Transverse colon (tissue), 4 donors: ENCODE measurements around the gene ALOX15. TPM values are rescaled to one million over a fixed set of nuclear protein-coding genes. Genes with fewer than 3 reads are reported as not detected.

Experiments
- DNase-seq: peaks from one replicate; pipeline ENCODE4 v3.0.0-alpha.2; 2019
- H3K27ac ChIP-seq, 4 donors: fragments of 200-600 bp; sonication (generic); 2 replicates each; pipeline ENCODE4 v1.5.1; 2016 to 2018; ENCODE audit warnings: inconsistent platforms in 4 of 4
- H3K27me3 ChIP-seq: fragments of 200-600 bp; sonication (generic); 2 replicates; pipeline ENCODE4 v1.5.1; 2017; ENCODE audit warnings: inconsistent platforms
- H3K36me3 ChIP-seq, 4 donors: fragments of 200-600 bp; sonication (generic); 2 replicates each; pipeline ENCODE4 v1.5.1; 2017 to 2019; ENCODE audit warnings: inconsistent platforms in 4 of 4
- H3K4me1 ChIP-seq, 4 donors: fragments of 200-600 bp; sonication (generic); 2 replicates each; pipeline ENCODE4 v1.5.1; 2017 to 2020; ENCODE audit warnings: inconsistent platforms in 4 of 4
- H3K4me3 ChIP-seq, 4 donors: fragments of 200-600 bp; sonication (generic); 1 replicate in 1 of 4; 2 replicates in 3 of 4; pipeline versions ENCODE4 v1.5.1 to v1.6.1; 2017 to 2019; ENCODE audit warnings: inconsistent platforms in 4 of 4
- H3K9me3 ChIP-seq, 2 donors: fragments of 200-600 bp; sonication (generic); 2 replicates each; pipeline ENCODE4 v1.5.1; 2017 to 2019; ENCODE audit warnings: inconsistent platforms in 2 of 2
- EP300 ChIP-seq: sonication (generic); formaldehyde crosslinking; IDR thresholded peaks from one replicate; pipeline ENCODE4 v1.6.1; 2017; ENCODE audit warnings: antibody characterized with exemption, low read depth
- POLR2A ChIP-seq: fragments of 450-650 bp; IDR thresholded peaks from one replicate; pipeline ENCODE4 v1.6.1; 2016; ENCODE audit warnings: antibody characterized with exemption, mild to moderate bottlenecking, moderate library complexity
- POLR2AphosphoS5 ChIP-seq, 3 donors: sonication (generic); formaldehyde crosslinking; IDR thresholded peaks; one replicate each; pipeline ENCODE4 v1.6.1; 2016; ENCODE audit warnings: antibody characterized with exemption in 3 of 3
- WGBS, 2 donors: methylation state at CpG; one replicate each; pipeline ENCODE4 v1.1.5; 2018; ENCODE audit warnings: low coverage in 1 of 2; 5-methylcytosine and 5-hydroxymethylcytosine counted together
- in situ Hi-C, 4 donors: fragments of 200-750 bp; cut with MboI; loops; one replicate each; pipeline versions ENCODE4 v1.15.0 to v1.15.1; 2017; ENCODE audit warnings: low sequenced_read_pairs in 3 of 4, low pct_ligation_motif_present in 1 of 4, low pct_unique_long_range_greater_than_20kb in 1 of 4
- intact Hi-C: fragments of 100-400 bp; cut with DNase I; formaldehyde crosslinking; loops from one replicate; pipeline ENCODE4 v1.15.1; 2023; ENCODE audit warnings: low total_unique reads
- total RNA-seq, 4 donors: library from RNA; depleted of rRNA; stranded (reverse); fragments of >200 nt; gene quantifications; one replicate each; pipeline ENCODE4 v1.1.0, GENCODE V29; 2016
- TF ChIP-seq, protein P1 (sequence below), 5 experiments: fragments of 200-600 bp in 3 of 5; fragments of 450-650 bp in 2 of 5; sonication (generic) in 3 of 5; IDR thresholded peaks; 1 replicate in 2 of 5; 2 replicates in 3 of 5; pipeline ENCODE4 v1.5.1; 2016 to 2017; ENCODE audit warnings: antibody characterized with exemption in 5 of 5, inconsistent platforms in 3 of 5, mild to moderate bottlenecking in 2 of 5, moderate library complexity in 1 of 5

The ALOX15 gene
- total RNA-seq, 4 donors from 2014 or later, result 0.41 to 0.48 TPM; not detected in 2

DNA sequence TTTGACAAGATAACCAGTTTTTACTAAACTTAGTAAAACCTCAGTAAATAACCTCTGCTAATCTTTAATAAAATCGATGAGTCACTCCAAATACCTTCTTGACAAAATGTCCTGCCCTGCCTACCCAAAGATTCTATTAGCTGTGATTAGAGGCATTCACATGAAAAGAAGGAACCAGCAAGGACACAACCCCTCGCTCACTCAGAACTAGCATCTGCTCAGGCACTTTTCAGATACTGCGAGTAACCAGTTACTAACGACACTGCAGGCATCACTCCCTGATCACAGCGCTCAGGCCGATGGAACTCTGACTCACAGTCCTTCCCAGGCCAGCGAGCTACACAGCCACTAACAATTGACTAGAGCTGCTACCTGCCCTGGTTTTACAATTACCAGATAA is 38.2 kb upstream of the ALOX15 start:
- in situ Hi-C loops, result no loop called here
- intact Hi-C loops, result no loop called here
- no peak for DNase-seq
- Histone ChIP-seq H3K27me3 (no peaks in the 10 kb centered on the region), H3K9me3 (no peaks in the 10 kb centered on the region), H3K4me3 (no peak overlapping the region), H3K36me3 (peaks cover 0 to 50% (median 22%) of the 10 kb centered on the region in 4 donors), H3K4me1 (no peaks in the 10 kb centered on the region), H3K27ac (no peak overlapping the region)
- 86 to 92% methylated on average over 1 to 7 of the region's 7 CpGs for WGBS, 2 donors
- TF ChIP-seq EP300, result no peak
- TF ChIP-seq, protein P1, sequence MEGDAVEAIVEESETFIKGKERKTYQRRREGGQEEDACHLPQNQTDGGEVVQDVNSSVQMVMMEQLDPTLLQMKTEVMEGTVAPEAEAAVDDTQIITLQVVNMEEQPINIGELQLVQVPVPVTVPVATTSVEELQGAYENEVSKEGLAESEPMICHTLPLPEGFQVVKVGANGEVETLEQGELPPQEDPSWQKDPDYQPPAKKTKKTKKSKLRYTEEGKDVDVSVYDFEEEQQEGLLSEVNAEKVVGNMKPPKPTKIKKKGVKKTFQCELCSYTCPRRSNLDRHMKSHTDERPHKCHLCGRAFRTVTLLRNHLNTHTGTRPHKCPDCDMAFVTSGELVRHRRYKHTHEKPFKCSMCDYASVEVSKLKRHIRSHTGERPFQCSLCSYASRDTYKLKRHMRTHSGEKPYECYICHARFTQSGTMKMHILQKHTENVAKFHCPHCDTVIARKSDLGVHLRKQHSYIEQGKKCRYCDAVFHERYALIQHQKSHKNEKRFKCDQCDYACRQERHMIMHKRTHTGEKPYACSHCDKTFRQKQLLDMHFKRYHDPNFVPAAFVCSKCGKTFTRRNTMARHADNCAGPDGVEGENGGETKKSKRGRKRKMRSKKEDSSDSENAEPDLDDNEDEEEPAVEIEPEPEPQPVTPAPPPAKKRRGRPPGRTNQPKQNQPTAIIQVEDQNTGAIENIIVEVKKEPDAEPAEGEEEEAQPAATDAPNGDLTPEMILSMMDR (IDR thresholded peaks at IDR 0.05), result no peak
- TF ChIP-seq POLR2A, result no peak
- TF ChIP-seq POLR2AphosphoS5 (IDR thresholded peaks at IDR 0.05), result no peak

DNA sequence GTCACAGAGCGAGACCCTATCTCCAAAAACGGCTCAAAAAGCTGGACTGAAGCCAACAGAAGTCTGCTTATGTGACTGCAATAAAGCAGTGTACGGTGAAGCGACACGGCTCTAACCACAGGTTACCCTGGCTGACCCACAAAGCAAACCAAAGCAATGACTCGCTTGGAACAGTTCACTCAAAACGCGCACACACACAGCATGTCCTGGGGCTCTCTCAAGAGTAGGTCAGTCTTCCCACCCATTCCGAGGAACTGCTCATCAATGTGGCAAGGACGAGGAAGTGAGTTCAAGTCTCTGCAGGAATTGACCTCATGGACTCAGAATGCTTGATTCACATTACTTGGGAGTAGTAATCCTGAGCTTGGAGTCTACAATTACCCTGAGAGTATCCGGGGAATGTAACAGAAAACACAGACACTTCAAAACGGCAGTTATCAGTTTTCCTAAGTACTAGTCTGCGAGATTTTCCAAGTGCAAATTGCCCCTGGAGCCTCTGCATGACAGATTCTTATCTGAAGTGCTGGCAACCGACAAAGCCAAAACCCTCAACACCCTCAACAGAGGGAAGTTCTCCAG is 37.1 kb upstream of the ALOX15 start:
- DNase-seq, result no peak
- Histone ChIP-seq H3K9me3 (no peaks in the 10 kb centered on the region), H3K4me1 (no peaks in the 10 kb centered on the region), H3K36me3 (peaks cover 0 to 59% (median 27%) of the 10 kb centered on the region in 4 donors), H3K27ac (no peak overlapping the region), H3K27me3 (no peaks in the 10 kb centered on the region), H3K4me3 (no peak overlapping the region)
- intact Hi-C loops, result no loop called here
- WGBS, 2 donors, result 60 to 61% methylated on average over 2 to 14 of the region's 14 CpGs
- in situ Hi-C loops, result no loop called here
- no peak for TF ChIP-seq EP300
- no peak for TF ChIP-seq POLR2AphosphoS5 (IDR thresholded peaks at IDR 0.05)
- TF ChIP-seq, protein P1 (IDR thresholded peaks at IDR 0.05), result no peak

DNA sequence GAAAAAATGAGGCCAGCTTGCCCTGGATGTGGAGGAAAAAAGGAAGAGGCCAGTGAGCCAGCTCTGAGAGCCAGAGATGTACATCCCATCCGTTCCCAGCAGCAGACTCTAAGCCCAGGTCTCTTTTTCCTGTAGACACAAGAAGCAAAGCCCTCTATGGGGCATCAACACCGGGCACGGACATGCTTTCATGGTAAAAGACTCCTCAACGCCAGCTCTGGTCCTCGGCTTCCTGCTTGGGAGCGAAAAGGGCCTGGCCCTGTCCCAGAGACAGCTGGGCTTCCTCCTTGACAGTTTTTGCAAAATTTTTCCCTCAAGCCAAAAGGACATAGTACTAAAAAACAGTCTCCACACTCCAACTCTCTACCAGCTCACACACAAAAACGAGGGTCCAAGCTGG is 35.3 kb upstream of the ALOX15 start:
- intact Hi-C loops, result no loop called here
- peaks cover 0 to 60% (median 27%) of the 10 kb centered on the region in 4 donors for H3K36me3 ChIP-seq
- H3K27me3 ChIP-seq, result no peaks in the 10 kb centered on the region
- no peaks in the 10 kb centered on the region for H3K4me1 ChIP-seq
- WGBS, 2 donors, result 94% methylated on average over 7 of the region's 7 CpGs; no CpG with 5 or more reads in 1 of the 2 donors
- in situ Hi-C loops, result no loop called here
- TF ChIP-seq POLR2AphosphoS5 (IDR thresholded peaks at IDR 0.05) (no peak), EP300 (no peak), POLR2A (no peak)
- TF ChIP-seq, protein P1 (IDR thresholded peaks at IDR 0.05), result no peak
- no peak overlapping the region for H3K27ac ChIP-seq
- DNase-seq, result no peak
- H3K4me3 ChIP-seq, result no peak overlapping the region
- H3K9me3 ChIP-seq, result no peaks in the 10 kb centered on the region

DNA sequence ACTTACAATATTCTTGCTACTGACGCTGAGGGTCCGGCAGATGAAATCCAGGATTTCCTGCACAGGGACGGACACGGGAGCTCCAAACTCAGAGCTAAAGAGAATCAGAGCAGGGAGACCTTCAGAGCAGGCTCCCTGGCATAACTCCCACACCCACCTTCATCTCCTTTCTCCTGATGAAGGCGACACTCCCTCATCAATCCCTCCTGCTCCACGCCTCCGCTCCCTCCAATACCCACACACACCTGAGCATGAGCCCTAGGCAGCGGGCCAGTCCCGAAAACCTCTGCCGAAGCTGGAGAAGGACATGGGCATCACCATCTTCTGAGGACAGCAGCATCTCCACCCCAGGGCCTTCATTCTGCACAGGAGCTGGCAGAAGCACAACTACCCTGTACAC is 34.3 kb upstream of the ALOX15 start:
- in situ Hi-C loops (no loop called here), intact Hi-C loops (no loop called here)
- no peak overlapping the region for H3K4me3 ChIP-seq
- peaks cover 0 to 53% (median 24%) of the 10 kb centered on the region in 4 donors for H3K36me3 ChIP-seq
- WGBS, 2 donors, result 95 to 96% methylated on average over 4 to 10 of the region's 10 CpGs
- H3K4me1 ChIP-seq, result no peaks in the 10 kb centered on the region
- no peaks in the 10 kb centered on the region for H3K9me3 ChIP-seq
- no peak overlapping the region for H3K27ac ChIP-seq
- no peaks in the 10 kb centered on the region for H3K27me3 ChIP-seq
- DNase-seq, result no peak
- TF ChIP-seq POLR2A, result no peak
- TF ChIP-seq POLR2AphosphoS5 (IDR thresholded peaks at IDR 0.05), result no peak
- TF ChIP-seq, protein P1 (IDR thresholded peaks at IDR 0.05), result no peak
- no peak for TF ChIP-seq EP300
